GM23338 (cell line): Measurements from ENCODE around the gene ABAT. TPM values are rescaled to one million over a fixed set of nuclear protein-coding genes. Genes with fewer than 3 reads are reported as not detected.

ENCODE experiments used
- ATAC-seq: fragments of 200-7000 bp; cut with Tn5 transposase; 3 replicates; pipeline ENCODE4 v1.9.1; 2020
- DNase-seq: peaks from one replicate; pipeline ENCODE4 v3.0.0-alpha.2; 2015; ENCODE audit warnings: low spot score
- H2AFZ ChIP-seq: fragments of 200-600 bp; sonication (generic); 2 replicates; pipeline ENCODE4 v1.8.0; 2016; ENCODE audit warnings: antibody characterized with exemption, mild to moderate bottlenecking, moderate library complexity
- H3F3A ChIP-seq: fragments of 200-600 bp; sonication (generic); replicated peaks from 2 replicates; pipeline ENCODE4 v1.8.0; 2017; ENCODE audit warnings: antibody characterized with exemption, mixed run types, low read depth
- H3K27ac ChIP-seq: fragments of 200-600 bp; sonication (generic); 2 replicates; pipeline ENCODE4 v1.6.1; 2016; ENCODE audit warnings: low read depth
- H3K27me3 ChIP-seq: fragments of 200-600 bp; sonication (generic); 2 replicates; pipeline ENCODE4 v1.8.0; 2016; ENCODE audit warnings: mild to moderate bottlenecking, mixed run types, moderate library complexity; ENCODE audit not compliant: insufficient read depth
- H3K36me3 ChIP-seq: fragments of 200-600 bp; sonication (generic); 2 replicates; pipeline ENCODE4 v1.8.0; 2016; ENCODE audit warnings: mild to moderate bottlenecking; ENCODE audit not compliant: insufficient read depth
- H3K4me1 ChIP-seq: fragments of 200-600 bp; sonication (generic); 2 replicates; pipeline ENCODE4 v1.8.0; 2016; ENCODE audit warnings: mild to moderate bottlenecking, moderate library complexity; ENCODE audit not compliant: insufficient read depth
- H3K4me2 ChIP-seq: fragments of 200-600 bp; sonication (generic); 2 replicates; pipeline ENCODE4 v1.7.1; 2017; ENCODE audit warnings: mixed run types
- H3K4me3 ChIP-seq: fragments of 200-600 bp; sonication (generic); 2 replicates; pipeline ENCODE4 v1.6.1; 2016; ENCODE audit warnings: mixed run types
- H3K79me2 ChIP-seq: fragments of 200-600 bp; sonication (generic); replicated peaks from 2 replicates; pipeline ENCODE4 v1.8.0; 2017; ENCODE audit warnings: mild to moderate bottlenecking; ENCODE audit not compliant: insufficient read depth
- H3K9me2 ChIP-seq: fragments of 200-600 bp; sonication (generic); 2 replicates; pipeline ENCODE4 v1.8.0; 2017; ENCODE audit not compliant: insufficient read depth
- H4K20me1 ChIP-seq: fragments of 200-600 bp; sonication (generic); replicated peaks from 2 replicates; pipeline ENCODE4 v1.8.0; 2017; ENCODE audit warnings: mild to moderate bottlenecking; ENCODE audit not compliant: insufficient read depth
- H3K27ac Mint-ChIP-seq: 2 replicates; pipeline ENCODE4 v1.8.0; 2020; ENCODE audit warnings: inconsistent platforms, mild to moderate bottlenecking, moderate library complexity, mixed read lengths
- H3K27me3 Mint-ChIP-seq: 3 replicates; pipeline ENCODE4 v1.8.0; 2022; ENCODE audit warnings: low read depth, mild to moderate bottlenecking, moderate library complexity, mixed read lengths, inconsistent platforms; ENCODE audit not compliant: insufficient read depth, poor library complexity
- H3K36me3 Mint-ChIP-seq: 3 replicates; pipeline ENCODE4 v1.8.0; 2021; ENCODE audit warnings: low read depth, mild to moderate bottlenecking, inconsistent platforms, moderate library complexity, mixed read lengths
- H3K4me1 Mint-ChIP-seq: 3 replicates; pipeline ENCODE4 v1.8.0; 2020; ENCODE audit warnings: mild to moderate bottlenecking, inconsistent platforms, mixed read lengths
- H3K4me3 Mint-ChIP-seq: 3 replicates; pipeline ENCODE4 v1.8.0; 2021; ENCODE audit warnings: moderate library complexity, mild to moderate bottlenecking, inconsistent platforms, mixed read lengths
- H3K9me3 Mint-ChIP-seq: 3 replicates; pipeline ENCODE4 v1.8.0; 2020; ENCODE audit warnings: moderate library complexity, mild to moderate bottlenecking, inconsistent platforms, mixed read lengths
- CREB1 ChIP-seq: fragments of 250-450 bp; sonication (Bioruptor Pico); IDR thresholded peaks from 2 replicates; pipeline ENCODE4 v1.5.0; 2020; ENCODE audit warnings: low read depth, mild to moderate bottlenecking, moderate library complexity
- EZH2 ChIP-seq: fragments of 200-600 bp; sonication (generic); IDR thresholded peaks from one replicate; pipeline ENCODE4 v1.8.0; 2017; ENCODE audit warnings: antibody characterized with exemption, mild to moderate bottlenecking, low read depth; ENCODE audit not compliant: unreplicated experiment
- EZH2phosphoT487 ChIP-seq: fragments of 200-600 bp; sonication (generic); IDR thresholded peaks from one replicate; pipeline ENCODE4 v1.8.1; 2018; ENCODE audit warnings: antibody characterized with exemption; ENCODE audit not compliant: unreplicated experiment
- JUNB ChIP-seq: IDR thresholded peaks from one replicate; pipeline ENCODE4 v1.6.1; 2016; ENCODE audit warnings: antibody characterized with exemption; ENCODE audit not compliant: unreplicated experiment
- POLR2AphosphoS5 ChIP-seq: IDR thresholded peaks from 2 replicates; pipeline ENCODE4 v1.6.1; 2016; ENCODE audit warnings: antibody characterized with exemption, low read depth
- ZNF114 ChIP-seq: fragments of 250-450 bp; sonication (Bioruptor Pico); IDR thresholded peaks from 2 replicates; pipeline ENCODE4 v1.5.0; 2020; ENCODE audit warnings: mild to moderate bottlenecking, moderate library complexity
- ZNF331 ChIP-seq: fragments of 250-450 bp; sonication (Bioruptor Pico); IDR thresholded peaks from 2 replicates; pipeline ENCODE4 v1.5.0; 2020; ENCODE audit warnings: low read depth, mild to moderate bottlenecking, moderate library complexity
- polyA plus RNA-seq: library from polyadenylated mRNA; unstranded; fragments of >200 nt; fragmentation: Nextera tagmentation; extraction: Ambion mirVana; gene quantifications from 2 replicates; pipeline ENCODE4 v1.2.1, GENCODE V29; 2016
- total RNA-seq: library from RNA; depleted of rRNA; stranded (reverse); fragments of >200 nt; shearing (Covaris generic); gene quantifications from 2 replicates; pipeline ENCODE4 v1.2.3, GENCODE V29; 2014
- TF ChIP-seq, protein P1 (sequence below): IDR thresholded peaks from 2 replicates; pipeline ENCODE4 v1.6.1; 2016; ENCODE audit warnings: antibody characterized with exemption
- TF ChIP-seq, protein P2 (sequence below), 2 experiments: fragments of 200-600 bp in 1 of 2; sonication (generic) in 1 of 2; conservative IDR thresholded peaks; 2 replicates each; pipeline versions ENCODE4 v1.5.1 to v1.6.1; 2016 to 2017; ENCODE audit warnings: antibody characterized with exemption in 2 of 2, low read depth in 2 of 2, mild to moderate bottlenecking in 2 of 2, moderate library complexity in 1 of 2
- TF ChIP-seq, protein P3 (sequence below): fragments of 250-450 bp; sonication (Bioruptor Pico); IDR thresholded peaks from 2 replicates; pipeline ENCODE4 v1.5.0; 2020; ENCODE audit warnings: mild to moderate bottlenecking, moderate library complexity

Gene ABAT
- total and polyA plus RNA-seq, 2 experiments from 2014 or later = 4.4 to 8.8 TPM

DNA sequence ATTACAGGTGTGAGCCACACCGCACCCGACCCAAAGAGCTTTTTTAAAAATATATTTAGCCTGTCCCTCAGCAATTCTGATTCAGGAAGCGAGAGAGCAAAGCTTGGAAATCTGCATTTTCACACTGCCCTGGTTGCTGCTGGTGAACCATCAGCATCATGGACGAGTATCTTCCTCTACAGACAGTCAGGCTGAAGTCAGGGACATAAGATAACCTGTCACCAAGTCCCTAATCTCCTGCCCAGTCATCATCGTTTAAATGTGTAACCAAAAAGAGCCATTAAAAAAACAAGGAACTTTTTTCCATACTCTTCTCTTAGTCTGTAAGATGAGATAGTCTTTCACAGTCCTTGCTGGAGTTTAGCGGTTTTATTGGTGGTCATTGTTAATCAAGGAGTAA is 129.9 kb downstream of the ABAT start:
- Histone ChIP-seq H3K4me2 (no peak overlapping the region), H3K4me3 (no peak overlapping the region), H3F3A (peaks cover 14% of the 10 kb centered on the region; the same call in 1 of the 2 replicates), H3K9me2 (no peaks in the 10 kb centered on the region), H4K20me1 (peaks cover 34% of the 10 kb centered on the region), H3K36me3 (peaks cover 57% of the 10 kb centered on the region), H3K27me3 (no peaks in the 10 kb centered on the region), H3K27ac (0 out of 2 replicates have a peak overlapping the region, but pooled peaks have one; percentile 50), H3K79me2 (peaks cover 70% of the 10 kb centered on the region), H3K4me1 (no peaks in the 10 kb centered on the region; the same call in 1 of the 2 replicates), H2AFZ (no peak overlapping the region)
- no peak for DNase-seq
- Mint-ChIP-seq H3K27ac (peak overlapping the region; percentile 36; the same call in 1 of the 2 replicates), H3K36me3 (peaks cover 76% of the 10 kb centered on the region), H3K27me3 (peaks cover 9% of the 10 kb centered on the region), H3K9me3 (no peaks in the 10 kb centered on the region; the same call in 2 of the 3 replicates), H3K4me1 (peaks cover under 1% of the 10 kb centered on the region), H3K4me3 (no peak overlapping the region)
- ATAC-seq = no peak
- TF ChIP-seq POLR2AphosphoS5 (no peak), EZH2phosphoT487 (no peak), ZNF114 (CRISPR knock-in tag) (no peak), EZH2 (no peak), CREB1 (CRISPR knock-in tag) (no peak), JUNB (no peak), ZNF331 (CRISPR knock-in tag) (no peak)
- TF ChIP-seq, protein P1, sequence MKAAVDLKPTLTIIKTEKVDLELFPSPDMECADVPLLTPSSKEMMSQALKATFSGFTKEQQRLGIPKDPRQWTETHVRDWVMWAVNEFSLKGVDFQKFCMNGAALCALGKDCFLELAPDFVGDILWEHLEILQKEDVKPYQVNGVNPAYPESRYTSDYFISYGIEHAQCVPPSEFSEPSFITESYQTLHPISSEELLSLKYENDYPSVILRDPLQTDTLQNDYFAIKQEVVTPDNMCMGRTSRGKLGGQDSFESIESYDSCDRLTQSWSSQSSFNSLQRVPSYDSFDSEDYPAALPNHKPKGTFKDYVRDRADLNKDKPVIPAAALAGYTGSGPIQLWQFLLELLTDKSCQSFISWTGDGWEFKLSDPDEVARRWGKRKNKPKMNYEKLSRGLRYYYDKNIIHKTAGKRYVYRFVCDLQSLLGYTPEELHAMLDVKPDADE = no peak

DNA sequence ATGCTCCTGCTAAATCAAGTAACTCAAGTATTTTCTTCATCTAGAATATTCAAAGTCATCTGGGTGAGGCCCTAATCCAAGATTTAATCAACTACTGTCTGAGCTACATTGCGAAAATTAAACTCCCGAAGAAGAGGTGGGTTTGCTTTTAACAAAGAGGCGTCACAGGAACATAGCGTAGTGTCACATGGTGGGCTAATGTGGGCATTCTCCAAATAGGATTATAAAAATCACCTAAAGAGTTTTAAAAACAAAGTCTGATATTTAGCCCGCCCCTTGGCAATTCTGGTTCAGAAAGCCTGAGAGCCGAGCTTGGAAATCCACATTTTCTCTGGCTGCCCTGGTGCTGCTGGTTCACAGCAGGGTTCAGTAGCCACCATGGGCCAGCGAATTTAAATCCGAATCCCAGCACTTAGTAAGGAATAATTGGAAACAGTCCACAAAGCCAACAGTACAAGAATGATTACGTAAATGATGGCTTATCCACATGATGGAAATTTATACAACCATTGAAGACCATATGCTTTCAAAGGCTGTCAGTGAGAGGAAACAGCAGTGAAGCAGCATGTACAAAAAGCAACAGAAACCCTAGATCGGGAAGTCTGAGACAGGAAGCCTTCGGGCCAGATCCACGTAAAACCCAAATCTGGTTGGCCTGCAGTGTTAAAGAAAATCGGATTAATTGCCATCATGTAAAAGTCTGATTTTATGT is 132.0 kb downstream of the ABAT start:
- H3K9me2 ChIP-seq = no peaks in the 10 kb centered on the region
- Mint-ChIP-seq H3K9me3 (no peaks in the 10 kb centered on the region; the same call in 2 of the 3 replicates), H3K36me3 (peaks cover 96% of the 10 kb centered on the region), H3K27ac (no peak overlapping the region; the same call in 1 of the 2 replicates), H3K4me1 (no peaks in the 10 kb centered on the region), H3K27me3 (peaks cover 7% of the 10 kb centered on the region), H3K4me3 (no peak overlapping the region)
- DNase-seq (no peak), ATAC-seq (no peak)
- no peak overlapping the region for H3K4me3 ChIP-seq
- peaks cover 29% of the 10 kb centered on the region for H4K20me1 ChIP-seq
- H3K79me2 ChIP-seq = peaks cover 62% of the 10 kb centered on the region
- TF ChIP-seq JUNB (no peak), ZNF114 (CRISPR knock-in tag) (no peak)
- TF ChIP-seq, protein P2, sequence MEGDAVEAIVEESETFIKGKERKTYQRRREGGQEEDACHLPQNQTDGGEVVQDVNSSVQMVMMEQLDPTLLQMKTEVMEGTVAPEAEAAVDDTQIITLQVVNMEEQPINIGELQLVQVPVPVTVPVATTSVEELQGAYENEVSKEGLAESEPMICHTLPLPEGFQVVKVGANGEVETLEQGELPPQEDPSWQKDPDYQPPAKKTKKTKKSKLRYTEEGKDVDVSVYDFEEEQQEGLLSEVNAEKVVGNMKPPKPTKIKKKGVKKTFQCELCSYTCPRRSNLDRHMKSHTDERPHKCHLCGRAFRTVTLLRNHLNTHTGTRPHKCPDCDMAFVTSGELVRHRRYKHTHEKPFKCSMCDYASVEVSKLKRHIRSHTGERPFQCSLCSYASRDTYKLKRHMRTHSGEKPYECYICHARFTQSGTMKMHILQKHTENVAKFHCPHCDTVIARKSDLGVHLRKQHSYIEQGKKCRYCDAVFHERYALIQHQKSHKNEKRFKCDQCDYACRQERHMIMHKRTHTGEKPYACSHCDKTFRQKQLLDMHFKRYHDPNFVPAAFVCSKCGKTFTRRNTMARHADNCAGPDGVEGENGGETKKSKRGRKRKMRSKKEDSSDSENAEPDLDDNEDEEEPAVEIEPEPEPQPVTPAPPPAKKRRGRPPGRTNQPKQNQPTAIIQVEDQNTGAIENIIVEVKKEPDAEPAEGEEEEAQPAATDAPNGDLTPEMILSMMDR (conservative IDR thresholded peaks at IDR 0.05; ENCODE audit: low read depth in 2 of 2) = no peak
- TF ChIP-seq, protein P3, sequence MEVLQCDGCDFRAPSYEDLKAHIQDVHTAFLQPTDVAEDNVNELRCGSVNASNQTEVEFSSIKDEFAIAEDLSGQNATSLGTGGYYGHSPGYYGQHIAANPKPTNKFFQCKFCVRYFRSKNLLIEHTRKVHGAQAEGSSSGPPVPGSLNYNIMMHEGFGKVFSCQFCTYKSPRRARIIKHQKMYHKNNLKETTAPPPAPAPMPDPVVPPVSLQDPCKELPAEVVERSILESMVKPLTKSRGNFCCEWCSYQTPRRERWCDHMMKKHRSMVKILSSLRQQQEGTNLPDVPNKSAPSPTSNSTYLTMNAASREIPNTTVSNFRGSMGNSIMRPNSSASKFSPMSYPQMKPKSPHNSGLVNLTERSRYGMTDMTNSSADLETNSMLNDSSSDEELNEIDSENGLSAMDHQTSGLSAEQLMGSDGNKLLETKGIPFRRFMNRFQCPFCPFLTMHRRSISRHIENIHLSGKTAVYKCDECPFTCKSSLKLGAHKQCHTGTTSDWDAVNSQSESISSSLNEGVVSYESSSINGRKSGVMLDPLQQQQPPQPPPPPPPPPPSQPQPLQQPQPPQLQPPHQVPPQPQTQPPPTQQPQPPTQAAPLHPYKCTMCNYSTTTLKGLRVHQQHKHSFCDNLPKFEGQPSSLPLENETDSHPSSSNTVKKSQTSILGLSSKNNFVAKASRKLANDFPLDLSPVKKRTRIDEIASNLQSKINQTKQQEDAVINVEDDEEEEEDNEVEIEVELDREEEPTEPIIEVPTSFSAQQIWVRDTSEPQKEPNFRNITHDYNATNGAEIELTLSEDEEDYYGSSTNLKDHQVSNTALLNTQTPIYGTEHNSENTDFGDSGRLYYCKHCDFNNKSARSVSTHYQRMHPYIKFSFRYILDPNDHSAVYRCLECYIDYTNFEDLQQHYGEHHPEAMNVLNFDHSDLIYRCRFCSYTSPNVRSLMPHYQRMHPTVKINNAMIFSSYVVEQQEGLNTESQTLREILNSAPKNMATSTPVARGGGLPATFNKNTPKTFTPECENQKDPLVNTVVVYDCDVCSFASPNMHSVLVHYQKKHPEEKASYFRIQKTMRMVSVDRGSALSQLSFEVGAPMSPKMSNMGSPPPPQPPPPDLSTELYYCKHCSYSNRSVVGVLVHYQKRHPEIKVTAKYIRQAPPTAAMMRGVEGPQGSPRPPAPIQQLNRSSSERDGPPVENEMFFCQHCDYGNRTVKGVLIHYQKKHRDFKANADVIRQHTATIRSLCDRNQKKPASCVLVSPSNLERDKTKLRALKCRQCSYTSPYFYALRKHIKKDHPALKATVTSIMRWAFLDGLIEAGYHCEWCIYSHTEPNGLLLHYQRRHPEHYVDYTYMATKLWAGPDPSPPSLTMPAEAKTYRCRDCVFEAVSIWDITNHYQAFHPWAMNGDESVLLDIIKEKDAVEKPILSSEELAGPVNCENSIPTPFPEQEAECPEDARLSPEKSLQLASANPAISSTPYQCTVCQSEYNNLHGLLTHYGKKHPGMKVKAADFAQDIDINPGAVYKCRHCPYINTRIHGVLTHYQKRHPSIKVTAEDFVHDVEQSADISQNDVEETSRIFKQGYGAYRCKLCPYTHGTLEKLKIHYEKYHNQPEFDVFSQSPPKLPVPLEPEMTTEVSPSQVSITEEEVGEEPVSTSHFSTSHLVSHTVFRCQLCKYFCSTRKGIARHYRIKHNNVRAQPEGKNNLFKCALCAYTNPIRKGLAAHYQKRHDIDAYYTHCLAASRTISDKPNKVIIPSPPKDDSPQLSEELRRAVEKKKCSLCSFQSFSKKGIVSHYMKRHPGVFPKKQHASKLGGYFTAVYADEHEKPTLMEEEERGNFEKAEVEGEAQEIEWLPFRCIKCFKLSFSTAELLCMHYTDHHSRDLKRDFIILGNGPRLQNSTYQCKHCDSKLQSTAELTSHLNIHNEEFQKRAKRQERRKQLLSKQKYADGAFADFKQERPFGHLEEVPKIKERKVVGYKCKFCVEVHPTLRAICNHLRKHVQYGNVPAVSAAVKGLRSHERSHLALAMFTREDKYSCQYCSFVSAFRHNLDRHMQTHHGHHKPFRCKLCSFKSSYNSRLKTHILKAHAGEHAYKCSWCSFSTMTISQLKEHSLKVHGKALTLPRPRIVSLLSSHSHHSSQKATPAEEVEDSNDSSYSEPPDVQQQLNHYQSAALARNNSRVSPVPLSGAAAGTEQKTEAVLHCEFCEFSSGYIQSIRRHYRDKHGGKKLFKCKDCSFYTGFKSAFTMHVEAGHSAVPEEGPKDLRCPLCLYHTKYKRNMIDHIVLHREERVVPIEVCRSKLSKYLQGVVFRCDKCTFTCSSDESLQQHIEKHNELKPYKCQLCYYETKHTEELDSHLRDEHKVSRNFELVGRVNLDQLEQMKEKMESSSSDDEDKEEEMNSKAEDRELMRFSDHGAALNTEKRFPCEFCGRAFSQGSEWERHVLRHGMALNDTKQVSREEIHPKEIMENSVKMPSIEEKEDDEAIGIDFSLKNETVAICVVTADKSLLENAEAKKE (CRISPR knock-in tag) = no peak
- H3F3A ChIP-seq = peaks cover 16% of the 10 kb centered on the region; the same call in 1 of the 2 replicates
- H3K4me2 ChIP-seq = no peak overlapping the region
- H3K36me3 ChIP-seq = peaks cover 76% of the 10 kb centered on the region
- H2AFZ ChIP-seq = no peak overlapping the region
- H3K27ac ChIP-seq = 0 out of 2 replicates have a peak overlapping the region, but pooled peaks have one; percentile 63
- H3K27me3 ChIP-seq = no peaks in the 10 kb centered on the region
- H3K4me1 ChIP-seq = no peaks in the 10 kb centered on the region
